Fibroblast of skin of scalp (primary cell): Measurements from ENCODE around the gene LTO1.
"Not testable (repeated sequence)": the region's sequence is repeated elsewhere in the genome, so short reads cannot be mapped to it uniquely, and the experiment has no call there.

ENCODE experiments used
- DNase-seq: peaks from one replicate; pipeline ENCODE4 v3.0.0-alpha.2; 2013

The LTO1 gene

GRCh38 chr11:69700278-69701140 is 25.4 kb upstream of the LTO1 start:
- DNase-seq: peak; percentile 68

- no peak for DNase-seq
These were observed 24.1 kb upstream of the LTO1 start for GRCh38 chr11:69699213-69699612.

GRCh38 chr11:69698362-69698761 is 23.2 kb upstream of the LTO1 start:
- no peak for DNase-seq

GRCh38 chr11:69697861-69698260 is 22.7 kb upstream of the LTO1 start:
- DNase-seq: no peak

- no peak for DNase-seq
These were observed 22.3 kb upstream of the LTO1 start for GRCh38 chr11:69697469-69697843.

- no peak for DNase-seq
These were observed 21.8 kb upstream of the LTO1 start for GRCh38 chr11:69696749-69697468.

GRCh38 chr11:69695995-69696394 is 20.8 kb upstream of the LTO1 start:
- not testable (repeated sequence) for DNase-seq

GRCh38 chr11:69695581-69695980 is 20.4 kb upstream of the LTO1 start:
- DNase-seq: no peak

GRCh38 chr11:69694781-69695180 is 19.6 kb upstream of the LTO1 start:
- no peak for DNase-seq

GRCh38 chr11:69692422-69692821 is 17.3 kb upstream of the LTO1 start:
- no peak for DNase-seq

- DNase-seq: peak; percentile 70
These were observed 16.3 kb upstream of the LTO1 start for GRCh38 chr11:69691463-69691862.

- no peak for DNase-seq
These were observed 14.5 kb upstream of the LTO1 start for GRCh38 chr11:69689484-69690319.

GRCh38 chr11:69687969-69688771 is 13.0 kb upstream of the LTO1 start:
- DNase-seq: not testable (repeated sequence)

- no peak for DNase-seq
These were observed 11.7 kb upstream of the LTO1 start for GRCh38 chr11:69686856-69687255.

GRCh38 chr11:69686452-69686851 is 11.3 kb upstream of the LTO1 start:
- DNase-seq: no peak

- DNase-seq: no peak
These were observed 10.2 kb upstream of the LTO1 start for GRCh38 chr11:69685348-69685747.

- no peak for DNase-seq
These were observed 9.5 kb upstream of the LTO1 start for GRCh38 chr11:69684651-69685050.

- DNase-seq: no peak
These were observed 8.7 kb upstream of the LTO1 start for GRCh38 chr11:69683764-69684333.

GRCh38 chr11:69682681-69683326 is 7.7 kb upstream of the LTO1 start:
- DNase-seq: no peak

GRCh38 chr11:69682221-69682620 is 7.1 kb upstream of the LTO1 start:
- DNase-seq: no peak

GRCh38 chr11:69680688-69681087 is 5.5 kb upstream of the LTO1 start:
- DNase-seq: no peak
